Measurements from ENCODE around the gene FRAS1. TPM values are rescaled to one million over a fixed set of nuclear protein-coding genes. Genes with fewer than 3 reads are reported as not detected.
"Not testable (repeated sequence)": the region's sequence is repeated elsewhere in the genome, so short reads cannot be mapped to it uniquely, and the experiment has no call there.

FRAS1 gene
- total and polyA plus RNA-seq, 2 of the 8 experiments (the other 6 are each of a cell fraction or from before 2014, with no cell fraction given) = 38.5 to 109 TPM

DNA sequence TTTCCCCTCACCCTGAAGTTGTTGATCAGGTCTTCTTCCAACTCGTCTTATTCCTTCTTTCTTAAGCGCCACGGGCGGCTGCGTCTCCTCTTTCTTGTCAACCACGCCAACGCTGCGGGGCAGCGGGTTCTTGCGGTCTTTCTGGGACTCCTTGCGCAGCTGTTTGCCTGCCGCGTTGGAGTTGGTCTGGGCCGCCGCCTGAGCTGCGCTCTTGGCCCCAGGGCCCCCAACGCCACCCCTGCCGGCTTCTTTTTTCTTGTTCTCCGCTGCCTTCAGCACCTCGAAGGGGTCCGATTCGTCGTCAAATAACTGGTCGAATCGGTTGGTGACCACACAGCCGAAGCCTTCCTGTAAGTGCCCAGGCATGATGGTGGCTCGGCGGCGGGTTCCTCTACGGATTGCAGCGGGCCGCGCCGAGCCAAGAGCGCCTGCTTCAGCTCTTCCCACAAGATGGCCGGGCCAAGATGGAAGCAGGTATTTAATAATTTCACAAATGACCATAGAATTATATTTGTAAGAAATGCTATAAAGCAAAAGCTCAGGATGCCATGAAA is 124.6 kb downstream of the FRAS1 start:
- CTCF ChIA-PET (ENCODE audit: partially characterized antibody) = interaction anchor here (2.4 kb wide), 1 partner anchor 10 kb away, joined by 11 read pairs; no protein-coding TSS in a partner anchor
- FAIRE-seq; H3K56ac ChIP-seq (replicated peaks; ENCODE audit: insufficient read length, low read depth, low read length); H3K4me2 ChIP-seq (ENCODE audit: insufficient read depth in 1 of 2, low read depth in 2 of 2, low read length in 2 of 2); H3K27ac ChIP-seq (ENCODE audit: low read depth, low read length); H2BK20ac ChIP-seq (ENCODE audit: low read length); H3K4ac ChIP-seq (replicated peaks; ENCODE audit: insufficient read length, low read depth, low read length); H4K5ac ChIP-seq (ENCODE audit: insufficient read length, low read depth, low read length); H3K4me3 ChIP-seq (ENCODE audit: extremely low read depth in 1 of 4, insufficient read depth in 2 of 4, low read depth in 3 of 4, low read length in 4 of 4); H2BK5ac ChIP-seq (ENCODE audit: low read depth, low read length); H3K18ac ChIP-seq (ENCODE audit: extremely low read depth, low read length); H3K36me3 ChIP-seq (ENCODE audit: control insufficient read depth in 2 of 4, insufficient read depth in 4 of 4, low read length in 3 of 4); H2BK12ac ChIP-seq (ENCODE audit: low read depth, low read length); H2AFZ ChIP-seq (ENCODE audit: low read length); H3K23ac ChIP-seq (ENCODE audit: insufficient read length); H3K9ac ChIP-seq (replicated peaks in 1 of 4; ENCODE audit: extremely low read depth in 1 of 4, low read depth in 3 of 4, low read length in 3 of 4); H3K27me3 ChIP-seq (replicated peaks in 1 of 4; ENCODE audit: control insufficient read depth in 3 of 4, extremely low read depth in 1 of 4, insufficient read depth in 3 of 4, low read length in 3 of 4); H4K20me1 ChIP-seq (replicated peaks in 1 of 2; ENCODE audit: control insufficient read depth in 1 of 2, insufficient read depth in 2 of 2, low read length in 2 of 2); H3K9me3 ChIP-seq (ENCODE audit: insufficient read depth in 2 of 2, low read depth in 1 of 2, low read length in 1 of 2); DNase-seq (ENCODE audit: low read depth in 1 of 2, low spot score in 2 of 2); H3K23me2 ChIP-seq (ENCODE audit: low read depth, low read length); H4K8ac ChIP-seq (ENCODE audit: extremely low read depth, insufficient read depth, low read length); H3K79me1 ChIP-seq (ENCODE audit: low read depth, low read length); H4K91ac ChIP-seq (replicated peaks; ENCODE audit: insufficient read length, low read length); H3K14ac ChIP-seq (ENCODE audit: insufficient read length); H2BK120ac ChIP-seq (replicated peaks; ENCODE audit: low read depth, low read length); H2BK15ac ChIP-seq (ENCODE audit: low read length); H2AK5ac ChIP-seq (ENCODE audit: low read depth, low read length): not testable (repeated sequence)
- peaks cover 0 to 87% of the 10 kb centered on the region in 2 experiments; a peak in 3 of 4 replicates for H3K79me2 ChIP-seq (ENCODE audit: control insufficient read depth in 1 of 2, insufficient read depth in 2 of 2, low read length in 2 of 2)
- WGBS, 2 experiments (ENCODE audit: extremely low coverage in 1 of 2, insufficient coverage in 1 of 2, insufficient read length in 1 of 2, insufficient replicate concordance in 2 of 2, low coverage in 1 of 2, low lambda C conversion rate in 2 of 2, missing lambda C conversion rate in 1 of 2) = 89% methylated on average over 27 of the region's 36 CpGs; no CpG with 5 or more reads in 1 of the 2 experiments
- peaks cover 0 to 16% (median 7%) of the 10 kb centered on the region in 4 experiments; a peak in 5 of 7 replicates for H3K4me1 ChIP-seq (replicated peaks in 1 of 4; ENCODE audit: control insufficient read depth in 3 of 4, insufficient read depth in 4 of 4, low read length in 3 of 4)
- POLR2A ChIA-PET (ENCODE audit: partially characterized antibody) = interaction anchor here (0.7 kb wide), 1 partner anchor 123 kb away, joined by 3 read pairs; no protein-coding TSS in a partner anchor

Data from H1 (cell line).